ENCODE measurements around the gene GRID1. TPM values are rescaled to one million over a fixed set of nuclear protein-coding genes. Genes with fewer than 3 reads are reported as not detected.

The GRID1 gene
- polyA plus RNA-seq, 1 of the 3 experiments (the other 2 are of a cell fraction) = 0.13 TPM

- Histone ChIP-seq H4K20me1 (ENCODE audit: insufficient read depth) (no peaks in the 10 kb centered on the region), H3K4me1 (ENCODE audit: control insufficient read depth in 1 of 2, insufficient read depth in 2 of 2, low read depth in 1 of 2, low read length in 1 of 2) (no peaks in the 10 kb centered on the region), H3K4me2 (no peak overlapping the region), H3F3A (replicated peaks; ENCODE audit: insufficient read depth) (no peaks in the 10 kb centered on the region), H3K9me3 (no peaks in the 10 kb centered on the region), H2AFZ (ENCODE audit: low read depth) (no peak overlapping the region), H3K79me2 (ENCODE audit: insufficient read depth) (no peaks in the 10 kb centered on the region), H3K4me3 (ENCODE audit: low read depth in 2 of 2, low read length in 1 of 2) (no peak overlapping the region), H3K36me3 (replicated peaks in 1 of 2; ENCODE audit: control insufficient read depth in 1 of 2, insufficient read depth in 2 of 2, low read length in 1 of 2) (no peaks in the 10 kb centered on the region), H3K9me2 (no peaks in the 10 kb centered on the region), H3K27me3 (ENCODE audit: insufficient read depth) (no peaks in the 10 kb centered on the region), H3K9ac (no peak overlapping the region), H3K27ac (ENCODE audit: low read depth in 2 of 2, low read length in 1 of 2) (no peak overlapping the region)
- 32% methylated on average over 3 of the region's 3 CpGs for WGBS (ENCODE audit: low lambda C conversion rate)
- TF ChIP-seq MAX (IDR thresholded peaks at IDR 0.05; ENCODE audit: low read depth) (no peak), GABPA (IDR thresholded peaks at IDR 0.05; ENCODE audit: low read depth) (no peak), YY1 (IDR thresholded peaks at IDR 0.05; ENCODE audit: low read depth) (no peak), EZH2phosphoT487 (IDR thresholded peaks at IDR 0.05; ENCODE audit: borderline replicate concordance, low read depth) (no peak), PBX3 (IDR thresholded peaks at IDR 0.05) (no peak), JUND (IDR thresholded peaks at IDR 0.05) (no peak), NFIC (IDR thresholded peaks at IDR 0.05; ENCODE audit: borderline replicate concordance) (no peak), ZBTB33 (IDR thresholded peaks at IDR 0.05; ENCODE audit: borderline replicate concordance, low read depth) (no peak), FOXJ3 (CRISPR knock-in tag; IDR thresholded peaks at IDR 0.05) (no peak), TCF12 (IDR thresholded peaks at IDR 0.05) (no peak), RCOR1 (IDR thresholded peaks at IDR 0.05; ENCODE audit: low read length) (no peak)
- no peak for DNase-seq
- CTCF ChIA-PET = no interaction called here
- POLR2A ChIA-PET = no interaction called here
Measured at GRCh38 chr10:85610381-85611092, 756.1 kb downstream of the GRID1 start.

- Histone ChIP-seq H3K9me2 (no peaks in the 10 kb centered on the region), H3K36me3 (replicated peaks in 1 of 2; ENCODE audit: control insufficient read depth in 1 of 2, insufficient read depth in 2 of 2, low read length in 1 of 2) (no peaks in the 10 kb centered on the region), H3K27me3 (ENCODE audit: insufficient read depth) (no peaks in the 10 kb centered on the region), H3K4me1 (ENCODE audit: control insufficient read depth in 1 of 2, insufficient read depth in 2 of 2, low read depth in 1 of 2, low read length in 1 of 2) (no peaks in the 10 kb centered on the region), H3K9ac (no peak overlapping the region), H3K79me2 (ENCODE audit: insufficient read depth) (no peaks in the 10 kb centered on the region), H3F3A (replicated peaks; ENCODE audit: insufficient read depth) (no peaks in the 10 kb centered on the region), H3K4me3 (ENCODE audit: low read depth in 2 of 2, low read length in 1 of 2) (no peak overlapping the region), H3K27ac (ENCODE audit: low read depth in 2 of 2, low read length in 1 of 2) (no peak overlapping the region), H3K9me3 (no peaks in the 10 kb centered on the region), H3K4me2 (no peak overlapping the region), H4K20me1 (ENCODE audit: insufficient read depth) (no peaks in the 10 kb centered on the region), H2AFZ (ENCODE audit: low read depth) (no peak overlapping the region)
- CTCF ChIA-PET = interaction anchor here (0.5 kb wide), 1 partner anchor 262 kb away, joined by 3 read pairs; no protein-coding TSS in a partner anchor
- TF ChIP-seq TEAD4 (IDR thresholded peaks at IDR 0.05; ENCODE audit: borderline replicate concordance, insufficient read depth) (no peak), IRF3 (IDR thresholded peaks at IDR 0.05; ENCODE audit: low read depth, low read length) (no peak), MXI1 (IDR thresholded peaks at IDR 0.05; ENCODE audit: low read depth, low read length) (no peak), RCOR1 (IDR thresholded peaks at IDR 0.05; ENCODE audit: low read length) (no peak), MEF2A (IDR thresholded peaks at IDR 0.05; ENCODE audit: borderline replicate concordance, low read depth) (no peak), CTCF (IDR thresholded peaks at IDR 0.05) (no peak), GATA2 (CRISPR knock-in tag; IDR thresholded peaks at IDR 0.05) (no peak)
- WGBS (ENCODE audit: low lambda C conversion rate) = 38% methylated on average over 4 of the region's 5 CpGs
- DNase-seq = no peak
- POLR2A ChIA-PET = no interaction called here
Measured at GRCh38 chr10:85609509-85609908, 757.1 kb downstream of the GRID1 start.
